PC-9 (cell line): ENCODE measurements around the gene PRM3. TPM values are rescaled to one million over a fixed set of nuclear protein-coding genes. Genes with fewer than 3 reads are reported as not detected.
"Not testable (repeated sequence)": the region's sequence is repeated elsewhere in the genome, so short reads cannot be mapped to it uniquely, and the experiment has no call there.

Source experiments
- BruUV-seq: library from RNA; stranded (reverse); fragments of 400-500 nt; replicated peaks from 2 replicates; lab custom pipeline; 2021; lab: Mats Ljungman, UMichigan
- CTCF ChIA-PET: fragments of 300-600 bp; sonication (Branson Sonifier 250); formaldehyde crosslinking; loops from one replicate; lab custom pipeline; 2022; ENCODE audit warnings: antibody characterized with exemption; lab: Charles Lee
- POLR2A ChIA-PET: fragments of 300-600 bp; sonication (Branson Sonifier 250); formaldehyde crosslinking; loops from one replicate; lab custom pipeline; 2022; ENCODE audit warnings: antibody characterized with exemption; ENCODE audit not compliant: unreplicated experiment; lab: Charles Lee
- DNase-seq, 2 experiments: peaks; one replicate each; pipeline versions ENCODE4 v3.0.0 to v3.0.0-alpha.2; 2015 to 2022; ENCODE audit warnings: mixed read lengths in 1 of 2
- H2AFZ ChIP-seq: fragments of 200-600 bp; sonication (generic); 2 replicates; pipeline ENCODE4 v1.8.1; 2017; ENCODE audit warnings: antibody characterized with exemption
- H3F3A ChIP-seq: fragments of 200-600 bp; sonication (generic); 2 replicates; pipeline ENCODE4 v1.8.1; 2017; ENCODE audit warnings: antibody characterized with exemption, mild to moderate bottlenecking, low read depth; ENCODE audit not compliant: insufficient read depth
- H3K27ac ChIP-seq: fragments of 200-600 bp; sonication (generic); 2 replicates; pipeline ENCODE4 v1.6.1; 2016; ENCODE audit warnings: mixed run types
- H3K27me3 ChIP-seq: fragments of 200-600 bp; sonication (generic); 2 replicates; pipeline ENCODE4 v1.6.1; 2016; ENCODE audit warnings: low read depth, mixed run types; ENCODE audit not compliant: insufficient read depth
- H3K36me3 ChIP-seq: fragments of 200-600 bp; sonication (generic); 2 replicates; pipeline ENCODE4 v1.6.1; 2016; ENCODE audit warnings: low read depth, mixed run types
- H3K4me1 ChIP-seq: fragments of 200-600 bp; sonication (generic); replicated peaks from 2 replicates; pipeline ENCODE4 v1.6.1; 2016; ENCODE audit warnings: mixed run types; ENCODE audit not compliant: insufficient read depth
- H3K4me2 ChIP-seq: fragments of 200-600 bp; sonication (generic); 2 replicates; pipeline ENCODE4 v1.6.1; 2017; ENCODE audit warnings: mixed run types
- H3K4me3 ChIP-seq: fragments of 200-600 bp; sonication (generic); 2 replicates; pipeline ENCODE4 v1.6.1; 2016; ENCODE audit warnings: mixed run types
- H3K79me2 ChIP-seq: fragments of 200-600 bp; sonication (generic); 2 replicates; pipeline ENCODE4 v1.6.1; 2017; ENCODE audit warnings: low read depth, mixed run types
- H3K9me2 ChIP-seq: fragments of 200-600 bp; sonication (generic); 2 replicates; pipeline ENCODE4 v1.8.1; 2017; ENCODE audit warnings: mild to moderate bottlenecking; ENCODE audit not compliant: insufficient read depth
- H3K9me3 ChIP-seq: fragments of 200-600 bp; sonication (generic); 2 replicates; pipeline ENCODE4 v1.8.1; 2016; ENCODE audit warnings: low read depth; ENCODE audit not compliant: insufficient read depth
- H4K20me1 ChIP-seq: fragments of 200-600 bp; sonication (generic); 2 replicates; pipeline ENCODE4 v1.8.1; 2017; ENCODE audit not compliant: insufficient read depth
- EZH2 ChIP-seq: fragments of 200-600 bp; sonication (generic); IDR thresholded peaks from 2 replicates; pipeline ENCODE4 v1.8.0; 2017; ENCODE audit warnings: antibody characterized with exemption, low read depth
- intact Hi-C: fragments of 100-400 bp; cut with micrococcal nuclease; formaldehyde crosslinking; loops from one replicate; pipeline ENCODE4 v1.10.0; 2022; ENCODE audit not compliant: unreplicated experiment
- total RNA-seq: library from RNA; stranded (reverse); gene quantifications from 2 replicates; pipeline ENCODE4 v1.2.3, GENCODE V29; 2021
- TF ChIP-seq, protein P1 (sequence below): fragments of 200-600 bp; sonication (generic); conservative IDR thresholded peaks from 2 replicates; pipeline ENCODE4 v1.6.1; 2017; ENCODE audit warnings: mixed run types, antibody characterized with exemption, mild to moderate bottlenecking, moderate library complexity

The PRM3 gene
- total RNA-seq, 1 experiment from 2014 or later = not detected

DNA sequence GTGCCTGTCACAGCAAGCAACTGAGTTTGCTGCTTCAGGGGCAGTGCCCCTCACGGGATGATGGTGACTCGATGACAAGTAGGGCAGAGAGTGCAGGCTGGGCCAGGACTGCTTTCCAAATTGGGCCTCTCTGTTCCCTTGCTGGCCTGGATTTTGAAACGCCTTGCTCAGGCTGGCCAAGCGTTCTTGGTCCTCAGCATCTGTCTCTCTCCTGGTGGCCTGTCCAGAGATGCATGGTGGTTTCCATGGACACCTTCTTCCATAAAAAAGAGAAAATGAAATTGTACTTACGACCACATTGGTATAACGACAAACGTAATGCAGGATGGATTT is 27.1 kb upstream of the PRM3 start:
- Histone ChIP-seq H3K4me1 (peaks cover 19% of the 10 kb centered on the region), H2AFZ (no peak overlapping the region), H3K9me3 (no peaks in the 10 kb centered on the region), H3K4me3 (no peak overlapping the region), H3F3A (peaks cover 10% of the 10 kb centered on the region; the same call in 1 of the 2 replicates), H3K79me2 (no peaks in the 10 kb centered on the region), H3K4me2 (no peak overlapping the region), H3K9me2 (no peaks in the 10 kb centered on the region), H3K36me3 (no peaks in the 10 kb centered on the region), H4K20me1 (no peaks in the 10 kb centered on the region), H3K27me3 (no peaks in the 10 kb centered on the region), H3K27ac (no peak overlapping the region)
- TF ChIP-seq, protein P1, sequence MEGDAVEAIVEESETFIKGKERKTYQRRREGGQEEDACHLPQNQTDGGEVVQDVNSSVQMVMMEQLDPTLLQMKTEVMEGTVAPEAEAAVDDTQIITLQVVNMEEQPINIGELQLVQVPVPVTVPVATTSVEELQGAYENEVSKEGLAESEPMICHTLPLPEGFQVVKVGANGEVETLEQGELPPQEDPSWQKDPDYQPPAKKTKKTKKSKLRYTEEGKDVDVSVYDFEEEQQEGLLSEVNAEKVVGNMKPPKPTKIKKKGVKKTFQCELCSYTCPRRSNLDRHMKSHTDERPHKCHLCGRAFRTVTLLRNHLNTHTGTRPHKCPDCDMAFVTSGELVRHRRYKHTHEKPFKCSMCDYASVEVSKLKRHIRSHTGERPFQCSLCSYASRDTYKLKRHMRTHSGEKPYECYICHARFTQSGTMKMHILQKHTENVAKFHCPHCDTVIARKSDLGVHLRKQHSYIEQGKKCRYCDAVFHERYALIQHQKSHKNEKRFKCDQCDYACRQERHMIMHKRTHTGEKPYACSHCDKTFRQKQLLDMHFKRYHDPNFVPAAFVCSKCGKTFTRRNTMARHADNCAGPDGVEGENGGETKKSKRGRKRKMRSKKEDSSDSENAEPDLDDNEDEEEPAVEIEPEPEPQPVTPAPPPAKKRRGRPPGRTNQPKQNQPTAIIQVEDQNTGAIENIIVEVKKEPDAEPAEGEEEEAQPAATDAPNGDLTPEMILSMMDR = no peak
- ChIA-PET POLR2A (no interaction called here), CTCF (no interaction called here)
- no TSS peak for BruUV-seq
- intact Hi-C loops = no loop called here
- no peak for DNase-seq

DNA sequence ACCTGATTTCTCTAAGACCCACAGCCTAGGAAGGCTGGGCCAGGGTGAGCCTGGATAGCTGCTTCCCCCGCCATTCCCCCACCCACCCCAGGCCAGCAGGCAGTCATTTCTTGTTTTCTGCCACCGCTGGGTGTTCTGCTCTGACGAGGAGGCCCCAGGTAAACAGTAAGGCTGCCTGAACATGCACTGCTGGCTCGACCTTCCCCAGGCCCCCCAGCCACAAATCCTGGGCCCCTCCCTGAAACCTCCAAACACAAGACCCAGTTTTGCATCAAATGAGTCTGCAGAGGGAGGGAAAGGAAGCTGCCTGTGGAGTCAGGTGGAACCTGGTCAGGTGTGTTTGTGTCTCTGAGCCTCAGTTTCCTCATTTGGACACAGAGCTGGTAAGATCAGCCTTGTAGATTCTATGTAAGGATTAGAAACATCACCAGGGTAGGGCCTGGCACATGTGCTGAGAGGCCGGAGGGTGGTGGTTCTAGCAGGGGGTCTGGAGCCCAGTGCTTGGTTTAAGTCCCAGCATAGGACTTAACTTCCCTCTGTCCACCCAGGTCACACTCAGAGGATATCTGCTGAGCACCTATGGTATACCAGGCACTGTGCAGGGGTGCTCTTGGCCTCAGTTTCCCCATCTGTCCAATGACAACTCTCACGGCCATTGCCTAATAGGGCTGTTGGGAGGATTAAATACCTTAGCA is 26.6 kb upstream of the PRM3 start:
- Histone ChIP-seq H3K79me2 (no peaks in the 10 kb centered on the region), H3K36me3 (no peaks in the 10 kb centered on the region), H3K4me2 (no peak overlapping the region), H4K20me1 (no peaks in the 10 kb centered on the region), H3K9me3 (no peaks in the 10 kb centered on the region), H3K9me2 (no peaks in the 10 kb centered on the region), H3K27ac (no peak overlapping the region), H3K27me3 (no peaks in the 10 kb centered on the region), H2AFZ (no peak overlapping the region), H3K4me1 (peaks cover 19% of the 10 kb centered on the region), H3K4me3 (no peak overlapping the region), H3F3A (peaks cover 10% of the 10 kb centered on the region; the same call in 1 of the 2 replicates)
- intact Hi-C loops = loop anchor here (5.0 kb wide), 1 partner anchor 43 kb away; the partner anchor contains the start of gene SOCS1
- TF ChIP-seq, protein P1 = no peak
- TF ChIP-seq EZH2 = no peak
- BruUV-seq = no TSS peak
- DNase-seq = no peak
- ChIA-PET POLR2A (no interaction called here), CTCF (no interaction called here)

DNA sequence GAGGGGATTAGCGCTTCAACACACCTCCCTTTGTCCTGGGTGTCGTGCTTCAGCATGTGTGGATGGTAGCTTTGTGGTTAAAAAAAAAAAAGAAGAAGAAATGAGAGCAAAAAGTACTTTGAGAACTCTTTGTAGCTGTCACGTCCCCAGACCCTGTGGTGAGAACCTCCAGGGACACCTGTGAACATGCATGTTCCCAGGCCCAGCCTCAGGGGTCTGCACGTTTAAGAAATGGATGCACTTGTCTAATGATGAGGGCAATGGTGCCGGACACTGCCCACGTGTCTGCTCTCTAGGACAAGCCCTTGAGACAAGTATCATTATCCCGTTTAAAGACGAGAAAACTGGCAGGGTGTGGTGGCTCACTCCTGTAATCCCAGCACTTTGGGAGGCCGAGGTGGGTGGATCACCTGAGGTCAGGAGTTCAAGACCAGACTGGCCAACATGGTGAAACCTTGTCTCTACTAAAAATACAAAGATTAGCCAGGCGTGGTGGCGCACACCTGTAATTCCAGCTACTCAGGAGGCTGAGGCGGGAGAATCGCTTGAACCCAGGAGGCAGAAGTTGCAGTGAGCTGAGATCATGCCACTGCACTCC is 25.6 kb upstream of the PRM3 start:
- POLR2A ChIA-PET, BruUV-seq, H3K79me2 ChIP-seq, H3K4me2 ChIP-seq, H3K9me3 ChIP-seq, H3K9me2 ChIP-seq, H3F3A ChIP-seq, H4K20me1 ChIP-seq, DNase-seq, H3K27me3 ChIP-seq, H2AFZ ChIP-seq, H3K36me3 ChIP-seq, CTCF ChIA-PET, H3K27ac ChIP-seq, H3K4me3 ChIP-seq: not testable (repeated sequence)
- H3K4me1 ChIP-seq = peaks cover 18% of the 10 kb centered on the region
- intact Hi-C loops = loop anchor here (5.0 kb wide), 1 partner anchor 42 kb away; the partner anchor contains the start of gene SOCS1
